IMR-90 (cell line): ENCODE data around the gene SPINK4. TPM values are rescaled to one million over a fixed set of nuclear protein-coding genes. Genes with fewer than 3 reads are reported as not detected.

Source experiments
- ATAC-seq: fragments of 200-7000 bp; cut with Tn5 transposase; 2 replicates; pipeline ENCODE4 v1.9.1; 2020; ENCODE audit warnings: low read depth, mild to moderate bottlenecking, moderate library complexity
- BruUV-seq: library from RNA; stranded (reverse); fragments of 400-500 nt; replicated peaks from 2 replicates; lab custom pipeline; 2021; lab: Mats Ljungman, UMichigan
- CTCF ChIA-PET: fragments of 300-600 bp; formaldehyde crosslinking; extraction: SDS; loops from one replicate; lab custom pipeline; 2021; ENCODE audit warnings: antibody characterized with exemption; lab: Yijun Ruan, JAX
- POLR2A ChIA-PET: fragments of 300-600 bp; sonication (Branson Sonifier 250); formaldehyde crosslinking; loops from one replicate; lab custom pipeline; 2022; ENCODE audit warnings: antibody characterized with exemption; ENCODE audit not compliant: unreplicated experiment; lab: Charles Lee
- DNase-seq: peaks from one replicate; pipeline ENCODE4 v3.0.0; 2013
- H2AFZ ChIP-seq: replicated peaks from 2 replicates; pipeline ENCODE3; 2013; ENCODE audit warnings: low read length, mild to moderate bottlenecking; ENCODE audit not compliant: poor library complexity
- H2AK5ac ChIP-seq: 2 replicates; pipeline ENCODE4 v1.6.1; 2013; ENCODE audit warnings: low read depth, low read length, inconsistent platforms
- H2AK9ac ChIP-seq: replicated peaks from 2 replicates; pipeline ENCODE3; 2013; ENCODE audit warnings: mild to moderate bottlenecking, low read depth, low read length, moderate library complexity; ENCODE audit not compliant: poor library complexity
- H2BK120ac ChIP-seq: 2 replicates; pipeline ENCODE4 v1.6.1; 2013; ENCODE audit warnings: low read depth, low read length, inconsistent platforms
- H2BK15ac ChIP-seq: 3 replicates; pipeline ENCODE4 v1.6.1; 2013; ENCODE audit warnings: low read depth, low read length, inconsistent platforms
- H2BK20ac ChIP-seq: 2 replicates; pipeline ENCODE4 v1.6.1; 2013; ENCODE audit warnings: low read depth, mild to moderate bottlenecking, inconsistent platforms, low read length, moderate library complexity
- H2BK5ac ChIP-seq: 2 replicates; pipeline ENCODE4 v1.6.1; 2013; ENCODE audit warnings: mild to moderate bottlenecking, low read depth, low read length, inconsistent platforms; ENCODE audit not compliant: poor library complexity, severe bottlenecking
- H3K14ac ChIP-seq: replicated peaks from 2 replicates; pipeline ENCODE4 v1.6.1; 2013; ENCODE audit warnings: low read depth, low read length, inconsistent platforms
- H3K18ac ChIP-seq: 2 replicates; pipeline ENCODE4 v1.6.1; 2013; ENCODE audit warnings: low read depth, low read length, control low read depth
- H3K23ac ChIP-seq: 2 replicates; pipeline ENCODE4 v1.6.1; 2013; ENCODE audit warnings: low read depth, low read length, inconsistent platforms
- H3K27ac ChIP-seq: 2 replicates; pipeline ENCODE4 v1.5.1; 2013; ENCODE audit warnings: mild to moderate bottlenecking, control low read depth, low read length; ENCODE audit not compliant: insufficient read depth
- H3K27me3 ChIP-seq: 2 replicates; pipeline ENCODE4 v1.6.1; 2013; ENCODE audit warnings: low read length; ENCODE audit not compliant: control insufficient read depth, insufficient read depth
- H3K36me3 ChIP-seq: 2 replicates; pipeline ENCODE4 v1.6.1; 2013; ENCODE audit warnings: low read length, mixed read lengths; ENCODE audit not compliant: control insufficient read depth, insufficient read depth
- H3K4ac ChIP-seq: 2 replicates; pipeline ENCODE4 v1.6.1; 2013; ENCODE audit warnings: low read depth, low read length, inconsistent platforms
- H3K4me1 ChIP-seq: 2 replicates; pipeline ENCODE4 v1.6.1; 2013; ENCODE audit warnings: low read length, mixed read lengths; ENCODE audit not compliant: control insufficient read depth, insufficient read depth
- H3K4me2 ChIP-seq: 2 replicates; pipeline ENCODE4 v1.6.1; 2013; ENCODE audit warnings: low read depth, mild to moderate bottlenecking, control low read depth, low read length, moderate library complexity
- H3K4me3 ChIP-seq: 2 replicates; pipeline ENCODE4 v1.5.1; 2013; ENCODE audit warnings: low read depth, mild to moderate bottlenecking, control low read depth, low read length, moderate library complexity; ENCODE audit not compliant: insufficient read depth
- H3K56ac ChIP-seq: 2 replicates; pipeline ENCODE4 v1.6.1; 2013; ENCODE audit warnings: low read length, inconsistent platforms; ENCODE audit not compliant: insufficient read depth; ENCODE audit errors: extremely low read depth
- H3K79me1 ChIP-seq, 2 experiments: 2 replicates each; pipeline ENCODE4 v1.6.1; 2013; ENCODE audit warnings: low read length in 2 of 2, inconsistent platforms in 1 of 2, low read depth in 1 of 2
- H3K9ac ChIP-seq: 2 replicates; pipeline ENCODE4 v1.6.1; 2013; ENCODE audit warnings: low read depth, low read length, control low read depth
- H3K9me1 ChIP-seq: 2 replicates; pipeline ENCODE4 v1.6.1; 2013; ENCODE audit warnings: low read length, inconsistent platforms; ENCODE audit not compliant: insufficient read depth
- H3K9me3 ChIP-seq: 2 replicates; pipeline ENCODE4 v1.6.1; 2013; ENCODE audit warnings: low read length; ENCODE audit not compliant: control insufficient read depth, insufficient read depth
- H4K20me1 ChIP-seq: 2 replicates; pipeline ENCODE4 v1.6.1; 2013; ENCODE audit warnings: low read length, inconsistent platforms; ENCODE audit not compliant: insufficient read depth
- H4K5ac ChIP-seq: 2 replicates; pipeline ENCODE4 v1.6.1; 2013; ENCODE audit warnings: mild to moderate bottlenecking, low read depth, low read length, control low read depth
- H4K8ac ChIP-seq, 2 experiments: 2 replicates each; pipeline ENCODE4 v1.6.1; 2013; ENCODE audit warnings: low read depth in 2 of 2, low read length in 2 of 2, control low read depth in 1 of 2, inconsistent platforms in 1 of 2
- H4K91ac ChIP-seq: 2 replicates; pipeline ENCODE4 v1.6.1; 2013; ENCODE audit warnings: low read depth, low read length, inconsistent platforms; ENCODE audit not compliant: insufficient read depth
- CHD1 ChIP-seq: IDR thresholded peaks from 2 replicates; pipeline ENCODE4 v1.6.1; 2012; ENCODE audit warnings: low read depth, low read length, improper control_type of control experiment
- MAFK ChIP-seq: IDR thresholded peaks from 2 replicates; pipeline ENCODE4 v1.6.1; 2012; ENCODE audit warnings: low read depth, low read length, improper control_type of control experiment
- NFE2L2 ChIP-seq: fragments of 150-350 bp; IDR thresholded peaks from 2 replicates; pipeline ENCODE4 v1.6.1; 2016; ENCODE audit warnings: low read depth, mild to moderate bottlenecking, low read length
- USF2 ChIP-seq: fragments of 150-350 bp; IDR thresholded peaks from 2 replicates; pipeline ENCODE4 v1.6.1; 2017; ENCODE audit warnings: mild to moderate bottlenecking, antibody characterized with exemption, low read length, low read depth
- WGBS, 2 experiments: methylation state at CpG; one replicate each; pipeline versions ENCODE4 v1.1.5 to v1.1.7; 2013; ENCODE audit warnings: missing lambda C conversion rate in 2 of 2; ENCODE audit not compliant: insufficient read length in 1 of 2; ENCODE audit errors: extremely low coverage in 2 of 2; 5-methylcytosine and 5-hydroxymethylcytosine counted together
- dilution Hi-C: fragments of 300-500 bp; cut with HindIII; formaldehyde crosslinking; loops from one replicate; pipeline ENCODE4 v1.14.3; 2018; ENCODE audit warnings: low sequenced_read_pairs; ENCODE audit not compliant: unreplicated experiment
- in situ Hi-C: fragments of 300-500 bp; cut with MboI; formaldehyde crosslinking; loops from 3 replicates; pipeline ENCODE4 v1.14.3; 2019; ENCODE audit warnings: low sequenced_read_pairs, inconsistent platforms, mixed read lengths
- intact Hi-C: fragments of 100-400 bp; cut with micrococcal nuclease; formaldehyde crosslinking; loops from 2 replicates; pipeline ENCODE4 v1.10.0; 2022
- polyA plus RNA-seq, 3 experiments: library from polyadenylated mRNA; depleted of rRNA; stranded (reverse); fragments of >200 nt; gene quantifications; 2 replicates each; pipeline ENCODE4 v1.2.3, GENCODE V29; 2012; ENCODE audit warnings: low replicate concordance in 1 of 3
- total RNA-seq: library from RNA; depleted of rRNA; stranded (reverse); fragments of >200 nt; gene quantifications from 2 replicates; pipeline ENCODE4 v1.2.3, GENCODE V29; 2012

The SPINK4 gene
- total and polyA plus RNA-seq, 2 of the 4 experiments (the other 2 are of a cell fraction) = not detected

DNA sequence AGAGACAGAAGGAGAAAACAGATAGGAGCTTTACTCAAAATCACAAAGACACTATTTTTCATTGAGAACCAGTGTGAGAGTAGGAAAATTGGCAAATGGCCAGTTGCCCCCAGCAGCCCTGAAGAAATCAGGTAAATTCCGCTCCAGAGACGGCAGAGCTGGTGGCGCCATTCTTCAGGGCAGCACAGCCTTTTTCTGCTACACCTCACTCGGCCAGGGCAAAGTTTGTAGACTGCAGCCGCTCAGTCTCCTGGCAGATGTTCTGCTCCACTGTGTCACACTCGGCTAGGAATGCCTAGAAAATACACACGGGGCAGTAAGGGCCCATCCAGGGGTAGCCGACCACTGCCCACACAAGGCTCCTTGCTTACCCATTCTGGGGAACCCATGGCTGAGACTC lies 15.0 kb downstream of the SPINK4 start:
- Histone ChIP-seq H2AFZ (no peak overlapping the region), H3K27ac (no peak overlapping the region), H2AK5ac (no peak overlapping the region), H3K9me3 (no peaks in the 10 kb centered on the region), H3K36me3 (peaks cover 54% of the 10 kb centered on the region), H4K91ac (no peak overlapping the region), H3K9ac (no peak overlapping the region), H3K27me3 (no peaks in the 10 kb centered on the region), H3K23ac (no peak overlapping the region), H4K5ac (no peak overlapping the region), H4K8ac (no peak overlapping the region), H2BK20ac (no peak overlapping the region), H3K4me3 (no peak overlapping the region), H3K79me1 (peaks cover 10 to 17% of the 10 kb centered on the region in 2 experiments), H2BK15ac (no peak overlapping the region), H3K4me2 (no peak overlapping the region), H2BK120ac (no peak overlapping the region), H3K56ac (no peak overlapping the region), H3K9me1 (peaks cover 3% of the 10 kb centered on the region; the same call in 1 of the 2 replicates), H3K4me1 (peaks cover 3% of the 10 kb centered on the region), H3K14ac (no peak overlapping the region), H3K4ac (no peak overlapping the region), H2AK9ac (no peak overlapping the region), H4K20me1 (no peaks in the 10 kb centered on the region), H2BK5ac (no peak overlapping the region), H3K18ac (no peak overlapping the region)
- 100% methylated on average over 3 of the region's 8 CpGs; no CpG with 5 or more reads in 1 of the 2 experiments for WGBS, 2 experiments
- POLR2A ChIA-PET = no interaction called here
- dilution Hi-C loops = no loop called here
- no TSS peak for BruUV-seq
- TF ChIP-seq CHD1 = no peak
- TF ChIP-seq NFE2L2 = no peak
- TF ChIP-seq USF2 = no peak
- TF ChIP-seq MAFK = no peak
- intact Hi-C loops = no loop called here
- CTCF ChIA-PET = no interaction called here
- in situ Hi-C loops = no loop called here
- DNase-seq (no peak), ATAC-seq (no peak)
